Cerebellar nuclear complex (tissue), 1 donor: ENCODE measurements around the gene HNRNPH1.
"Not testable (repeated sequence)": the region's sequence is repeated elsewhere in the genome, so short reads cannot be mapped to it uniquely, and the experiment has no call there.

Experiments
- DNase-seq, 2 experiments: peaks; one replicate each; lab custom pipeline; 2025; lab: John Stamatoyannopoulos, UW

HNRNPH1 gene

GRCh38 chr5:179623003-179623905 is at the start of gene HNRNPH1:
Gene HNRNPH1 (minus strand): TSS chr5:179623671. CDS start chr5:179623133, 538 bp downstream.
- DNase-seq, result peak; percentile 79 to 89

GRCh38 chr5:179668391-179668790 is 44.9 kb upstream of the HNRNPH1 start:
- no peak for DNase-seq

GRCh38 chr5:179661647-179662046 is 38.2 kb upstream of the HNRNPH1 start:
- not testable (repeated sequence) for DNase-seq

GRCh38 chr5:179658179-179658856 is 34.8 kb upstream of the HNRNPH1 start:
- DNase-seq, result peak in 1 of 2 experiments; percentile 3

GRCh38 chr5:179657302-179658178 is 34.1 kb upstream of the HNRNPH1 start:
- DNase-seq, result not testable (repeated sequence)

- not testable (repeated sequence) for DNase-seq
These were observed 29.7 kb upstream of the HNRNPH1 start for GRCh38 chr5:179653135-179653534.

GRCh38 chr5:179650245-179650644 is 26.8 kb upstream of the HNRNPH1 start:
- DNase-seq, result not testable (repeated sequence)

- not testable (repeated sequence) for DNase-seq
These were observed 25.8 kb upstream of the HNRNPH1 start for GRCh38 chr5:179649166-179649703.

- DNase-seq, result no peak
These were observed 24.9 kb upstream of the HNRNPH1 start for GRCh38 chr5:179648410-179648809.

GRCh38 chr5:179644766-179645165 is 21.3 kb upstream of the HNRNPH1 start:
- DNase-seq, result not testable (repeated sequence)

GRCh38 chr5:179643141-179643920 is 19.9 kb upstream of the HNRNPH1 start:
- not testable (repeated sequence) for DNase-seq

- DNase-seq, result not testable (repeated sequence)
These were observed 19.2 kb upstream of the HNRNPH1 start for GRCh38 chr5:179642626-179643025.

GRCh38 chr5:179641745-179642144 is 18.3 kb upstream of the HNRNPH1 start:
- not testable (repeated sequence) for DNase-seq

GRCh38 chr5:179639296-179639695 is 15.8 kb upstream of the HNRNPH1 start:
- not testable (repeated sequence) for DNase-seq

GRCh38 chr5:179634370-179635172 is 11.1 kb upstream of the HNRNPH1 start:
- DNase-seq, result not testable (repeated sequence)

GRCh38 chr5:179633501-179634369 is 10.3 kb upstream of the HNRNPH1 start:
- DNase-seq, result not testable (repeated sequence)

GRCh38 chr5:179624841-179625271 is 1.4 kb upstream of the HNRNPH1 start:
- DNase-seq, result no peak

GRCh38 chr5:179623906-179624741 is 653 bp upstream of the HNRNPH1 start:
- no peak for DNase-seq
